Suprapubic skin (tissue), 4 donors: ENCODE measurements around the gene ANKRD13D. TPM values are rescaled to one million over a fixed set of nuclear protein-coding genes. Genes with fewer than 3 reads are reported as not detected.

ENCODE experiments used
- DNase-seq, 2 donors: peaks; one replicate each; pipeline ENCODE4 v3.0.0-alpha.2; 2019; ENCODE audit warnings: low spot score in 2 of 2
- H3K27ac ChIP-seq: fragments of 200-600 bp; sonication (generic); one replicate; pipeline ENCODE4 v1.5.1; 2019
- H3K27me3 ChIP-seq: fragments of 200-600 bp; sonication (generic); one replicate; pipeline ENCODE4 v1.5.1; 2019
- H3K36me3 ChIP-seq: fragments of 200-600 bp; sonication (generic); one replicate; pipeline ENCODE4 v1.5.1; 2019
- H3K4me1 ChIP-seq: fragments of 200-600 bp; sonication (generic); one replicate; pipeline ENCODE4 v1.5.1; 2019
- H3K4me3 ChIP-seq: fragments of 200-600 bp; sonication (generic); one replicate; pipeline ENCODE4 v1.5.1; 2019; ENCODE audit warnings: mild to moderate bottlenecking
- H3K9me3 ChIP-seq: fragments of 200-600 bp; sonication (generic); one replicate; pipeline ENCODE4 v1.5.1; 2019
- EP300 ChIP-seq: sonication (generic); formaldehyde crosslinking; IDR thresholded peaks from one replicate; pipeline ENCODE4 v1.6.1; 2017; ENCODE audit warnings: antibody characterized with exemption
- POLR2A ChIP-seq, 2 donors: fragments of 450-650 bp; IDR thresholded peaks; one replicate each; pipeline ENCODE4 v1.6.1; 2017; ENCODE audit warnings: antibody characterized with exemption in 2 of 2, mild to moderate bottlenecking in 2 of 2, moderate library complexity in 2 of 2
- POLR2AphosphoS5 ChIP-seq, 3 donors: sonication (generic); formaldehyde crosslinking; IDR thresholded peaks; one replicate each; pipeline ENCODE4 v1.6.1; 2017; ENCODE audit warnings: antibody characterized with exemption in 3 of 3
- WGBS: methylation state at CpG from one replicate; pipeline ENCODE4 v1.1.5; 2018; 5-methylcytosine and 5-hydroxymethylcytosine counted together
- total RNA-seq, 4 donors: library from RNA; depleted of rRNA; stranded (reverse); fragments of >200 nt; gene quantifications; one replicate each; pipeline ENCODE4 v1.1.0, GENCODE V29; 2016
- TF ChIP-seq, protein P1 (sequence below), 2 donors: fragments of 200-600 bp in 1 of 2; fragments of 450-650 bp in 1 of 2; sonication (generic) in 1 of 2; IDR thresholded peaks; one replicate each; pipeline ENCODE4 v1.5.1; 2016 to 2019; ENCODE audit warnings: antibody characterized with exemption in 2 of 2, mild to moderate bottlenecking in 1 of 2, moderate library complexity in 1 of 2

Gene ANKRD13D
- total RNA-seq, 4 donors from 2014 or later = 55.7 to 154 (median 77.2) TPM

DNA sequence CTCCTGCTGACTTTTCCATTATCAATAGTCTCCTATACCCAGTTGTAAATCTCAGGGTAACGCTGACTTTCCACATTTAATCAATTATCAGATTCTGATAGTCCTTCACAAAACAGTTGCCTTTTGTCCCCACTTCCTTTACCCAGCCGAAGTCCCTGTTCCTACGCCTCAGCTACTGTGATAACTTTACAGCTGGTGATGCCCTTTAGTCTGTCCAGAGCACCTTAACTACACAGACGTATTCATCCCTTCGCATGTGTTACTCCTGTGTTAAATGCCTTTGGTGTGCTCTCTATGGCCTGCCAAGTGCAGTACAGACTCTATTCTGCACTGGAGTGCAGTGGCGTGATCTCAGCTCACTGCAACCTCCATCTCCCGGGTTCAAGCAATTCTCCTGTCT, 34.4 kb downstream of the ANKRD13D start:
- 91% methylated on average over 7 of the region's 7 CpGs for WGBS
- no peak overlapping the region for H3K4me3 ChIP-seq
- peak in 1 of 2 donors; percentile 35 for DNase-seq
- H3K4me1 ChIP-seq = peaks cover 11% of the 10 kb centered on the region
- no peaks in the 10 kb centered on the region for H3K36me3 ChIP-seq
- H3K27ac ChIP-seq = no peak overlapping the region
- H3K9me3 ChIP-seq = no peaks in the 10 kb centered on the region
- no peaks in the 10 kb centered on the region for H3K27me3 ChIP-seq
- TF ChIP-seq EP300 = no peak
- TF ChIP-seq, protein P1, sequence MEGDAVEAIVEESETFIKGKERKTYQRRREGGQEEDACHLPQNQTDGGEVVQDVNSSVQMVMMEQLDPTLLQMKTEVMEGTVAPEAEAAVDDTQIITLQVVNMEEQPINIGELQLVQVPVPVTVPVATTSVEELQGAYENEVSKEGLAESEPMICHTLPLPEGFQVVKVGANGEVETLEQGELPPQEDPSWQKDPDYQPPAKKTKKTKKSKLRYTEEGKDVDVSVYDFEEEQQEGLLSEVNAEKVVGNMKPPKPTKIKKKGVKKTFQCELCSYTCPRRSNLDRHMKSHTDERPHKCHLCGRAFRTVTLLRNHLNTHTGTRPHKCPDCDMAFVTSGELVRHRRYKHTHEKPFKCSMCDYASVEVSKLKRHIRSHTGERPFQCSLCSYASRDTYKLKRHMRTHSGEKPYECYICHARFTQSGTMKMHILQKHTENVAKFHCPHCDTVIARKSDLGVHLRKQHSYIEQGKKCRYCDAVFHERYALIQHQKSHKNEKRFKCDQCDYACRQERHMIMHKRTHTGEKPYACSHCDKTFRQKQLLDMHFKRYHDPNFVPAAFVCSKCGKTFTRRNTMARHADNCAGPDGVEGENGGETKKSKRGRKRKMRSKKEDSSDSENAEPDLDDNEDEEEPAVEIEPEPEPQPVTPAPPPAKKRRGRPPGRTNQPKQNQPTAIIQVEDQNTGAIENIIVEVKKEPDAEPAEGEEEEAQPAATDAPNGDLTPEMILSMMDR (IDR thresholded peaks at IDR 0.05) = no peak
- no peak for TF ChIP-seq POLR2AphosphoS5 (IDR thresholded peaks at IDR 0.05)
- TF ChIP-seq POLR2A (IDR thresholded peaks at IDR 0.05) = no peak

GRCh38 chr11:67332081-67332691, 43.1 kb downstream of the ANKRD13D start:
- TF ChIP-seq POLR2AphosphoS5 (IDR thresholded peaks at IDR 0.05) (no peak), EP300 (no peak), POLR2A (IDR thresholded peaks at IDR 0.05) (no peak)
- TF ChIP-seq, protein P1 (IDR thresholded peaks at IDR 0.05) = no peak
- no peak overlapping the region for H3K4me3 ChIP-seq
- WGBS = 84% methylated on average over 6 of the region's 6 CpGs

DNA sequence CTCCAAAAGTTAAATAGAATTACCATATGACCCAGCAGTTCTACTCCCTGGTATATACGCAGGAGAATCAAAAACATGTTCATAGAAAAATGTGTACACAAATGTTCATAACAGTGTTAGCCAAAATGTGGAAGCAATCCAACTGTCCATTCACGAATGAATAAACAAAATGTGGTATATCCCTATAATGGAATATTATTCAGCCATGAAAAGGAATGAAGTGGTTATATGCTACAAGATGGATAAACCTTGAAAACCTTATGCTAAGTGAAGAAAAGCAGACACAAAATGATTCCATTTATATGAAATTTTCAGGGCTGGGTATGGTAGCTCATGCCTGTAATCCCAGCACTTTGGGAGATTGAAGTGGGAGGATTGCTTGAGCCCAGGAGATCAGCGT, 48.2 kb downstream of the ANKRD13D start:
- TF ChIP-seq POLR2AphosphoS5 (IDR thresholded peaks at IDR 0.05) (no peak), EP300 (no peak), POLR2A (IDR thresholded peaks at IDR 0.05) (no peak)
- TF ChIP-seq, protein P1 (IDR thresholded peaks at IDR 0.05) = no peak
- Histone ChIP-seq H3K4me1 (no peaks in the 10 kb centered on the region), H3K9me3 (no peaks in the 10 kb centered on the region), H3K27me3 (no peaks in the 10 kb centered on the region), H3K36me3 (peaks cover 7% of the 10 kb centered on the region), H3K27ac (no peak overlapping the region), H3K4me3 (no peak overlapping the region)
- no peak for DNase-seq
- WGBS = 91% methylated on average over 3 of the region's 3 CpGs

More at GRCh38 chr11:67332081-67332691, 43.1 kb downstream of the ANKRD13D start:
- Histone ChIP-seq H3K9me3 (no peaks in the 10 kb centered on the region), H3K27ac (no peak overlapping the region), H3K4me1 (no peaks in the 10 kb centered on the region), H3K36me3 (peaks cover 7% of the 10 kb centered on the region), H3K27me3 (no peaks in the 10 kb centered on the region)
- DNase-seq = peak in 1 of 2 donors; percentile 20

- no peak for DNase-seq
- Histone ChIP-seq H3K4me3 (no peak overlapping the region), H3K27me3 (no peaks in the 10 kb centered on the region), H3K4me1 (peaks cover 21% of the 10 kb centered on the region), H3K27ac (no peak overlapping the region), H3K36me3 (no peaks in the 10 kb centered on the region), H3K9me3 (no peaks in the 10 kb centered on the region)
- 89% methylated on average over 4 of the region's 4 CpGs for WGBS
- TF ChIP-seq POLR2A (IDR thresholded peaks at IDR 0.05) (no peak), POLR2AphosphoS5 (IDR thresholded peaks at IDR 0.05) (no peak), EP300 (no peak)
- TF ChIP-seq, protein P1 (IDR thresholded peaks at IDR 0.05) = no peak
Observed at GRCh38 chr11:67344264-67344663, 55.2 kb downstream of the ANKRD13D start.

DNA sequence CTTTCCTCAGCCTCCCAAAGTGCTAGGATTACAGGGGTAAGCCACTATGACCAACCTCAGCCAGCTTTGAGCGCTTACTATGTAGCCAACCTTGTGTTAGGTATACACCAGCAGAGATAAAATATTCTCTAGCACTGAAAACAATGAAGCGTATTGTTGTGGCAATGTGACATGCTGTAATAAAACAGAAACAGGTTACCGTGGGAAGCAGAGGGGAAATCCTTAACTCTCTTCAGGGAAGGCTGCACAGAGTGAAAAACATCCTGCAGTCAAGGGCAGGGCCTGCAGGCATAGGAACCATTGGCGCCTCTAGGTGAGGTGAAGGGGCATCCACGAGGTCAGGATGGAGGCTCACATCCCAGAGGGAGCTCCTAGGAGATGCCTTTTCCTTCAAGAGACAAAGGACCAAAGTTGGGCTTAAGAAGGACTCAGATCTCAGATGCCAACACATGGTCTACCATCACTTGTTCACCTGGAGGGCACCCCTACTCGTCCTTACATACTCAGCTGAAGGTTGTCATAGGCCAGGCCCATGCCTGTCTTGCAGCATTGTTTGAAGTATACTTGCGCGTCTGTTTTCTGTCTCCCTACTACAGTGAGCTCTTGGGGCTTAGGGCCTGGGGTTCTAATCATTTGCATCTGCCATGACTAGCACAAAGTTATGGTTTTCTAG, 56.3 kb downstream of the ANKRD13D start:
- H3K9me3 ChIP-seq = no peaks in the 10 kb centered on the region
- 61% methylated on average over 8 of the region's 8 CpGs for WGBS
- TF ChIP-seq EP300 = no peak
- no peak for TF ChIP-seq POLR2AphosphoS5 (IDR thresholded peaks at IDR 0.05)
- TF ChIP-seq POLR2A (IDR thresholded peaks at IDR 0.05) = no peak
- TF ChIP-seq, protein P1 (IDR thresholded peaks at IDR 0.05) = no peak

More for the DNA sequence above, 56.3 kb downstream of the ANKRD13D start:
- no peaks in the 10 kb centered on the region for H3K36me3 ChIP-seq
- peaks cover 25% of the 10 kb centered on the region for H3K4me1 ChIP-seq
- H3K27me3 ChIP-seq = no peaks in the 10 kb centered on the region
- no peak overlapping the region for H3K4me3 ChIP-seq
- no peak for DNase-seq
- peak overlapping the region; percentile 85 for H3K27ac ChIP-seq
